Keratinocyte (primary cell): Measurements from ENCODE around the gene SIN3A. TPM values are rescaled to one million over a fixed set of nuclear protein-coding genes. Genes with fewer than 3 reads are reported as not detected.

ENCODE experiments used
- DNase-seq: peaks from one replicate; pipeline ENCODE4 v3.0.0-alpha.2; 2011; ENCODE audit warnings: low read depth, missing footprints, low spot score
- FAIRE-seq: peaks from 2 replicates; lab custom pipeline; 2011; peaks lifted over from hg19 to GRCh38; lab: Jason Lieb, UNC
- H2AFZ ChIP-seq: 2 replicates; pipeline ENCODE4 v1.6.0; 2012; ENCODE audit warnings: low read length, control low read depth, inconsistent platforms; ENCODE audit not compliant: control insufficient read depth
- H3K27ac ChIP-seq: 2 replicates; pipeline ENCODE4 v1.5.1; 2011; ENCODE audit warnings: low read length; ENCODE audit not compliant: control insufficient read depth, insufficient read depth
- H3K27me3 ChIP-seq: 3 replicates; pipeline ENCODE4 v1.6.0; 2011; ENCODE audit warnings: low read length; ENCODE audit not compliant: control insufficient read depth, insufficient read depth; ENCODE audit errors: extremely low read depth
- H3K36me3 ChIP-seq, 2 experiments: 2 replicates in 1 of 2; 3 replicates in 1 of 2; pipeline ENCODE4 v1.5.1; 2011; ENCODE audit warnings: low read length in 2 of 2, mild to moderate bottlenecking in 1 of 2; ENCODE audit not compliant: control insufficient read depth in 2 of 2, insufficient read depth in 2 of 2; ENCODE audit errors: extremely low read depth in 1 of 2
- H3K4me1 ChIP-seq: 3 replicates; pipeline ENCODE4 v1.5.1; 2011; ENCODE audit warnings: low read length; ENCODE audit not compliant: control insufficient read depth, insufficient read depth; ENCODE audit errors: extremely low read depth
- H3K4me2 ChIP-seq: 3 replicates; pipeline ENCODE4 v1.6.0; 2011; ENCODE audit warnings: low read depth, low read length; ENCODE audit not compliant: control insufficient read depth, insufficient read depth; ENCODE audit errors: extremely low read depth
- H3K4me3 ChIP-seq, 3 experiments: fragments of 200-600 bp in 1 of 3; sonication (generic) in 1 of 3; 2 replicates in 2 of 3; 3 replicates in 1 of 3; pipeline ENCODE4 v1.5.1; 2011 to 2016; ENCODE audit warnings: low read length in 3 of 3, mild to moderate bottlenecking in 3 of 3, control low read depth in 2 of 3, inconsistent platforms in 1 of 3, low read depth in 1 of 3, mixed read lengths in 1 of 3, mixed run types in 1 of 3, moderate library complexity in 1 of 3; ENCODE audit not compliant: control insufficient read depth in 2 of 3, insufficient read depth in 2 of 3; ENCODE audit errors: extremely low read depth in 1 of 3
- H3K79me2 ChIP-seq: 2 replicates; pipeline ENCODE4 v1.6.0; 2012; ENCODE audit warnings: low read length; ENCODE audit not compliant: control insufficient read depth, insufficient read depth
- H3K9ac ChIP-seq: 3 replicates; pipeline ENCODE4 v1.6.0; 2011; ENCODE audit warnings: low read length; ENCODE audit not compliant: control insufficient read depth, insufficient read depth; ENCODE audit errors: extremely low read depth
- H3K9me1 ChIP-seq: 3 replicates; pipeline ENCODE4 v1.6.0; 2011; ENCODE audit warnings: low read length; ENCODE audit not compliant: control insufficient read depth, insufficient read depth; ENCODE audit errors: extremely low read depth
- H3K9me3 ChIP-seq: 2 replicates; pipeline ENCODE4 v1.5.1; 2012; ENCODE audit warnings: low read depth, low read length; ENCODE audit not compliant: control insufficient read depth
- H4K20me1 ChIP-seq: 3 replicates; pipeline ENCODE4 v1.6.0; 2011; ENCODE audit warnings: low read length; ENCODE audit not compliant: control insufficient read depth, insufficient read depth; ENCODE audit errors: extremely low read depth
- EZH2 ChIP-seq: IDR thresholded peaks from one replicate; pipeline ENCODE4 v1.6.1; 2012; ENCODE audit warnings: inconsistent platforms, mild to moderate bottlenecking, low read length, moderate library complexity
- dilution Hi-C: fragments of 300-500 bp; cut with MboI; formaldehyde crosslinking; loops from one replicate; pipeline ENCODE4 v1.7.0; 2020; ENCODE audit warnings: low sequenced_read_pairs; ENCODE audit not compliant: extremely low pct_ligation_motif_present
- polyA plus RNA-seq, 5 experiments: library from polyadenylated mRNA; depleted of rRNA in 3 of 5; stranded (reverse) in 3 of 5; stranded (forward) in 1 of 5; unstranded in 1 of 5; fragments of >200 nt; gene quantifications; 1 replicate in 1 of 5; 2 replicates in 3 of 5; 3 replicates in 1 of 5; pipeline versions ENCODE4 v1.2.1 to v1.2.3, GENCODE V29; 2011 to 2012; ENCODE audit warnings: missing spikeins in 2 of 5, low read depth in 1 of 5, low replicate concordance in 1 of 5
- small RNA-seq, 3 experiments: library from RNA; depleted of rRNA; stranded (forward); fragments of <200 nt; gene quantifications; one replicate each; pipeline ENCODE3, GENCODE V24; 2012; ENCODE audit warnings: low read depth in 3 of 3, low replicate concordance in 1 of 3; ENCODE audit not compliant: insufficient read length in 3 of 3
- TF ChIP-seq, protein P1 (sequence below), 3 experiments: IDR thresholded peaks in 1 of 3; conservative IDR thresholded peaks in 1 of 3; optimal IDR thresholded peaks in 1 of 3; 2 replicates in 2 of 3; 3 replicates in 1 of 3; pipeline versions ENCODE3 to v1.5.1; 2011; ENCODE audit warnings: low read length in 3 of 3, mild to moderate bottlenecking in 3 of 3, moderate library complexity in 2 of 3, control low read depth in 1 of 3, inconsistent platforms in 1 of 3; ENCODE audit not compliant: insufficient read depth in 2 of 3; ENCODE audit errors: extremely low read depth in 1 of 3

The SIN3A gene
- polyA plus RNA-seq, 1 donor (not counting 4 experiments of a cell fraction or from before 2014, with no cell fraction given), result 19.4 TPM

GRCh38 chr15:75325922-75326321 lies 125.6 kb downstream of the SIN3A start:
- no peaks in the 10 kb centered on the region for H4K20me1 ChIP-seq
- H3K4me1 ChIP-seq, result no peaks in the 10 kb centered on the region
- no peak overlapping the region for H3K4me2 ChIP-seq
- H3K9me1 ChIP-seq, result no peaks in the 10 kb centered on the region
- DNase-seq, result no peak
- no peak for TF ChIP-seq EZH2
- TF ChIP-seq, protein P1, sequence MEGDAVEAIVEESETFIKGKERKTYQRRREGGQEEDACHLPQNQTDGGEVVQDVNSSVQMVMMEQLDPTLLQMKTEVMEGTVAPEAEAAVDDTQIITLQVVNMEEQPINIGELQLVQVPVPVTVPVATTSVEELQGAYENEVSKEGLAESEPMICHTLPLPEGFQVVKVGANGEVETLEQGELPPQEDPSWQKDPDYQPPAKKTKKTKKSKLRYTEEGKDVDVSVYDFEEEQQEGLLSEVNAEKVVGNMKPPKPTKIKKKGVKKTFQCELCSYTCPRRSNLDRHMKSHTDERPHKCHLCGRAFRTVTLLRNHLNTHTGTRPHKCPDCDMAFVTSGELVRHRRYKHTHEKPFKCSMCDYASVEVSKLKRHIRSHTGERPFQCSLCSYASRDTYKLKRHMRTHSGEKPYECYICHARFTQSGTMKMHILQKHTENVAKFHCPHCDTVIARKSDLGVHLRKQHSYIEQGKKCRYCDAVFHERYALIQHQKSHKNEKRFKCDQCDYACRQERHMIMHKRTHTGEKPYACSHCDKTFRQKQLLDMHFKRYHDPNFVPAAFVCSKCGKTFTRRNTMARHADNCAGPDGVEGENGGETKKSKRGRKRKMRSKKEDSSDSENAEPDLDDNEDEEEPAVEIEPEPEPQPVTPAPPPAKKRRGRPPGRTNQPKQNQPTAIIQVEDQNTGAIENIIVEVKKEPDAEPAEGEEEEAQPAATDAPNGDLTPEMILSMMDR (optimal IDR thresholded peaks at IDR 0.05 in 1 of 3, IDR thresholded peaks at IDR 0.05 in 1 of 3, conservative IDR thresholded peaks at IDR 0.05 in 1 of 3; ENCODE audit: extremely low read depth in 1 of 3, insufficient read depth in 2 of 3, low read length in 3 of 3), result no peak
- H3K9ac ChIP-seq, result no peak overlapping the region
- no peak overlapping the region for H3K4me3 ChIP-seq
- H3K79me2 ChIP-seq, result no peaks in the 10 kb centered on the region
- FAIRE-seq, result no peak
- H3K9me3 ChIP-seq, result no peaks in the 10 kb centered on the region
- dilution Hi-C loops, result no loop called here
- H2AFZ ChIP-seq, result no peak overlapping the region
- H3K27me3 ChIP-seq, result no peaks in the 10 kb centered on the region
- no peak overlapping the region for H3K27ac ChIP-seq
- no peaks in the 10 kb centered on the region for H3K36me3 ChIP-seq

DNA sequence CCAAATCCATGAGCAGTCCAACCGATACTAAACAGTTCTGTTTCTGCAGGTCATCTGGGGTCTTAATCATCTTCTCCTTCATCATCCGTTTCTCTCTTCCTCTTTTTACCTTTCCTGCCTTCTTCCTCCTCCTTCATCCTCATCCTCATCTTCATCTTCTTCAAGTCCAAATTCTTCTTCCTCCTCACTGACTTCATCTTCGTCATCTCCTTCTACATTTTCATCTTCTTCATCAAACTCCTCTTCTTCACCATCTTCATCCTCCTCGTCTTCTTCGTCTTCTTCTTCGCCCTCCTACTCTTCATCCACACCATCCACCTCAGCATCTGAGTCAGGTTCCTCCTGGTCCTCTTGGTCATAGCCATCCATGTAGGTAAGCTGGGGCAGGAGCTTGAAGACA lies 129.8 kb downstream of the SIN3A start:
- dilution Hi-C loops, result no loop called here
- Histone ChIP-seq H3K36me3 (no peaks in the 10 kb centered on the region), H2AFZ (no peak overlapping the region), H3K9ac (no peak overlapping the region), H3K9me1 (no peaks in the 10 kb centered on the region), H4K20me1 (no peaks in the 10 kb centered on the region), H3K79me2 (no peaks in the 10 kb centered on the region), H3K27me3 (peaks cover 4% of the 10 kb centered on the region), H3K4me2 (no peak overlapping the region), H3K9me3 (no peaks in the 10 kb centered on the region), H3K4me3 (no peak overlapping the region), H3K4me1 (peaks cover 3% of the 10 kb centered on the region), H3K27ac (no peak overlapping the region)
- DNase-seq, result no peak
- no peak for FAIRE-seq
- no peak for TF ChIP-seq EZH2
- TF ChIP-seq, protein P1 (optimal IDR thresholded peaks at IDR 0.05 in 1 of 3, IDR thresholded peaks at IDR 0.05 in 1 of 3, conservative IDR thresholded peaks at IDR 0.05 in 1 of 3; ENCODE audit: extremely low read depth in 1 of 3, insufficient read depth in 2 of 3, low read length in 3 of 3), result no peak

Small RNA genes within 50 kb of the gene (small RNA-seq; reads per million reads assigned to genes)
- gene AC105036.2, result 0 reads per million in 3 experiments

Other genes with a start within 250 kb of the SIN3A start
- 1.8 to 5.3 TPM (median 2.1 TPM) in 3 replicates for gene C15orf39, start 249.8 kb downstream of the SIN3A start, polyA plus RNA-seq
- not detected in 3 replicates for gene GOLGA6C, start 193.4 kb downstream of the SIN3A start, polyA plus RNA-seq
- 0.03 TPM in 1 of 3 replicates, not detected in the others for gene GOLGA6D, start 168.9 kb downstream of the SIN3A start, polyA plus RNA-seq
- gene COMMD4, start 115.6 kb downstream of the SIN3A start, polyA plus RNA-seq, result 48.2 to 87.2 TPM (median 53.0 TPM) in 3 replicates
- 3.6 to 10.4 TPM (median 5.5 TPM) in 3 replicates for gene NEIL1, start 104.7 kb downstream of the SIN3A start, polyA plus RNA-seq
- gene MAN2C1, start 83.1 kb downstream of the SIN3A start, polyA plus RNA-seq, result 35.4 to 63.0 TPM (median 42.3 TPM) in 3 replicates
- gene PTPN9, start 127.6 kb upstream of the SIN3A start, polyA plus RNA-seq, result 32.8 to 45.9 TPM (median 34.7 TPM) in 3 replicates
- 20.7 to 24.9 TPM (median 23.6 TPM) in 3 replicates for gene SNUPN, start 174.0 kb upstream of the SIN3A start, polyA plus RNA-seq
- 58.1 to 90.0 TPM (median 70.4 TPM) in 3 replicates for gene IMP3, start 188.5 kb upstream of the SIN3A start, polyA plus RNA-seq
- gene SNX33, start 196.2 kb upstream of the SIN3A start, polyA plus RNA-seq, result 21.7 to 32.5 TPM (median 27.0 TPM) in 3 replicates